Measurements from ENCODE around the gene ANKIB1.
"Not testable (repeated sequence)": the region's sequence is repeated elsewhere in the genome, so short reads cannot be mapped to it uniquely, and the experiment has no call there.

GRCh38 chr7:92442720-92443119, 196.9 kb downstream of the ANKIB1 start:
- not testable (repeated sequence) for TF ChIP-seq CTCF, POLR2A (IDR thresholded peaks at IDR 0.05)
